ENCODE measurements around the gene ADGRG6.

GRCh38 chr6:142457638-142458406 is 156.0 kb downstream of the ADGRG6 start:
- no peak for TF ChIP-seq CTCF (IDR thresholded peaks at IDR 0.05)
- TF ChIP-seq POLR2A (IDR thresholded peaks at IDR 0.05) = no peak
